MM.1S (cell line): Measurements from ENCODE around the gene CHRM4.

Experiments
- DNase-seq: peaks from one replicate; pipeline ENCODE4 v3.0.0-alpha.2; 2015
- H2AFZ ChIP-seq: fragments of 300-600 bp; sonication (generic); 2 replicates; pipeline ENCODE4 v1.6.0; 2016; ENCODE audit warnings: antibody characterized with exemption, low read length
- H3F3A ChIP-seq: fragments of 300-600 bp; sonication (generic); 2 replicates; pipeline ENCODE4 v1.6.1; 2016; ENCODE audit warnings: mild to moderate bottlenecking, antibody characterized with exemption, low read length, moderate library complexity, mixed read lengths; ENCODE audit not compliant: insufficient read depth
- H3K27ac ChIP-seq: fragments of 300-600 bp; sonication (generic); 2 replicates; pipeline ENCODE4 v1.5.1; 2016; ENCODE audit warnings: mild to moderate bottlenecking, low read length
- H3K27me3 ChIP-seq: fragments of 300-600 bp; sonication (generic); replicated peaks from 2 replicates; pipeline ENCODE4 v1.6.0; 2016; ENCODE audit warnings: low read length; ENCODE audit not compliant: insufficient read depth
- H3K36me3 ChIP-seq: fragments of 300-600 bp; sonication (generic); replicated peaks from 2 replicates; pipeline ENCODE4 v1.6.1; 2016; ENCODE audit warnings: mild to moderate bottlenecking, low read length, mixed read lengths; ENCODE audit not compliant: insufficient read depth
- H3K4me1 ChIP-seq: fragments of 300-600 bp; sonication (generic); 2 replicates; pipeline ENCODE4 v1.6.1; 2016; ENCODE audit warnings: low read length, mixed read lengths
- H3K4me2 ChIP-seq: fragments of 300-600 bp; sonication (generic); 2 replicates; pipeline ENCODE4 v1.6.0; 2016; ENCODE audit warnings: low read depth, low read length
- H3K4me3 ChIP-seq: fragments of 300-600 bp; sonication (generic); 2 replicates; pipeline ENCODE4 v1.5.1; 2016; ENCODE audit warnings: low read length, mixed read lengths
- H3K79me2 ChIP-seq: fragments of 300-600 bp; sonication (generic); 2 replicates; pipeline ENCODE4 v1.6.1; 2016; ENCODE audit warnings: mixed run types, low read length, mixed read lengths
- H3K9ac ChIP-seq: fragments of 300-600 bp; sonication (generic); 2 replicates; pipeline ENCODE4 v1.6.1; 2016; ENCODE audit warnings: low read length, mixed read lengths
- H3K9me2 ChIP-seq: fragments of 300-600 bp; sonication (generic); replicated peaks from 2 replicates; pipeline ENCODE4 v1.6.1; 2016; ENCODE audit warnings: mild to moderate bottlenecking, low read length, mixed read lengths; ENCODE audit not compliant: insufficient read depth
- H3K9me3 ChIP-seq: fragments of 300-600 bp; sonication (generic); replicated peaks from 2 replicates; pipeline ENCODE4 v1.6.1; 2016; ENCODE audit warnings: mild to moderate bottlenecking, low read length, mixed read lengths; ENCODE audit not compliant: insufficient read depth
- H4K20me1 ChIP-seq: fragments of 300-600 bp; sonication (generic); 2 replicates; pipeline ENCODE4 v1.6.1; 2016; ENCODE audit warnings: mild to moderate bottlenecking, low read length, moderate library complexity, mixed read lengths; ENCODE audit not compliant: insufficient read depth
- EZH2 ChIP-seq: fragments of 300-600 bp; sonication (generic); optimal IDR thresholded peaks from 2 replicates; pipeline ENCODE3; 2017; ENCODE audit warnings: low read depth, mild to moderate bottlenecking, antibody characterized with exemption, low read length, mixed read lengths
- EZH2phosphoT487 ChIP-seq: fragments of 300-600 bp; sonication (generic); IDR thresholded peaks from 2 replicates; pipeline ENCODE4 v1.6.1; 2018; ENCODE audit warnings: antibody characterized with exemption, low read length
- TF ChIP-seq, protein P1 (sequence below): fragments of 300-600 bp; sonication (generic); IDR thresholded peaks from 2 replicates; pipeline ENCODE4 v1.5.1; 2016; ENCODE audit warnings: antibody characterized with exemption, low read length, mixed read lengths

The CHRM4 gene

DNA sequence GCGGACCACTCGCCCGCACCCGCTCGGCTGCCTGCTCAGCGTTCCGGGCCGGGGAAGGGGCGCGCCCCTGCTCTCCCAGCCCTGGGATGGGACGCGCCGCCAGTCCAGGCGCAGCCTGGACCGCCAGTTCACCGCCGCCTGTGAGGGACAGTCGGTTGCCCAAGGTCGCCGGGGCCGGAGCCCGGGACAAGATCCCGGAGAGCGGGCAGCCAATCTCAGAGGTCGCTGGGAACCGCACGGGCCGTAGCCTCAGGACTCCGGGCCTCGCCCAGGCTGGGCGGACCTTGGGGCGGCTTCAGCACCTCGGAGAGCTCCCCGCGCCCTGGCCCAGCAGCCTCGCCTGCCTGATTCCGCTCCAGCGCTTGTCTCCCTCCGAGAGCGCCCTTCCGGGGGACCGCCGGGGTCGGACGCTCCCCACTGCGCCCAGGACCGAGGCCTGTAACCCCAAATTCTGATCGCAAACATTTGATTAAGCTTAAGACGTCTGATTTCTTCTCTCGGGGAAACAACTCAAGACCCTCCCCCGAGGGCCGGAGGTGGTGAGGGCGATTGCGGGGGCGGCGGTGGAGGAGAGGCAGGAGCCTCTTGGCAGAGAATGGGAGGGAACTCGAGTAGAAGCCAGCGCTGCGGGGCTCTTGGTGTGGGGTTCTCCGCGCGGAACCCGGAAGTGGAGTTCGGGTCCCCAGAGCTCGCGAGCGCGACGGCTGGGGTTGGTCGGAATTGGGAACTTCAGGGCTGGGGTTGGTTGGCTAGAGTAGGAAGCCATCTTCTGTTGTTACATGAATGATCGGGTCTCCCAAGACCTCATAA is 1.1 kb upstream of the CHRM4 start:
- no peaks in the 10 kb centered on the region for H3F3A ChIP-seq
- H3K9me3 ChIP-seq: no peaks in the 10 kb centered on the region
- H3K4me3 ChIP-seq: no peak overlapping the region
- DNase-seq: peak; percentile 74
- H3K4me1 ChIP-seq: peaks cover 3% of the 10 kb centered on the region; the same call in 1 of the 2 replicates
- H3K9ac ChIP-seq: no peak overlapping the region
- no peak overlapping the region for H2AFZ ChIP-seq
- TF ChIP-seq EZH2phosphoT487: no peak
- TF ChIP-seq, protein P1, sequence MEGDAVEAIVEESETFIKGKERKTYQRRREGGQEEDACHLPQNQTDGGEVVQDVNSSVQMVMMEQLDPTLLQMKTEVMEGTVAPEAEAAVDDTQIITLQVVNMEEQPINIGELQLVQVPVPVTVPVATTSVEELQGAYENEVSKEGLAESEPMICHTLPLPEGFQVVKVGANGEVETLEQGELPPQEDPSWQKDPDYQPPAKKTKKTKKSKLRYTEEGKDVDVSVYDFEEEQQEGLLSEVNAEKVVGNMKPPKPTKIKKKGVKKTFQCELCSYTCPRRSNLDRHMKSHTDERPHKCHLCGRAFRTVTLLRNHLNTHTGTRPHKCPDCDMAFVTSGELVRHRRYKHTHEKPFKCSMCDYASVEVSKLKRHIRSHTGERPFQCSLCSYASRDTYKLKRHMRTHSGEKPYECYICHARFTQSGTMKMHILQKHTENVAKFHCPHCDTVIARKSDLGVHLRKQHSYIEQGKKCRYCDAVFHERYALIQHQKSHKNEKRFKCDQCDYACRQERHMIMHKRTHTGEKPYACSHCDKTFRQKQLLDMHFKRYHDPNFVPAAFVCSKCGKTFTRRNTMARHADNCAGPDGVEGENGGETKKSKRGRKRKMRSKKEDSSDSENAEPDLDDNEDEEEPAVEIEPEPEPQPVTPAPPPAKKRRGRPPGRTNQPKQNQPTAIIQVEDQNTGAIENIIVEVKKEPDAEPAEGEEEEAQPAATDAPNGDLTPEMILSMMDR: no peak
- TF ChIP-seq EZH2: no peak
- H3K27ac ChIP-seq: no peak overlapping the region
- no peaks in the 10 kb centered on the region for H3K9me2 ChIP-seq
- peak overlapping the region; percentile 69; the same call in 1 of the 2 replicates for H3K4me2 ChIP-seq
- peaks cover 5% of the 10 kb centered on the region; the same call in 1 of the 2 replicates for H4K20me1 ChIP-seq
- H3K36me3 ChIP-seq: no peaks in the 10 kb centered on the region
- no peaks in the 10 kb centered on the region for H3K79me2 ChIP-seq
- H3K27me3 ChIP-seq: peaks cover 38% of the 10 kb centered on the region

DNA sequence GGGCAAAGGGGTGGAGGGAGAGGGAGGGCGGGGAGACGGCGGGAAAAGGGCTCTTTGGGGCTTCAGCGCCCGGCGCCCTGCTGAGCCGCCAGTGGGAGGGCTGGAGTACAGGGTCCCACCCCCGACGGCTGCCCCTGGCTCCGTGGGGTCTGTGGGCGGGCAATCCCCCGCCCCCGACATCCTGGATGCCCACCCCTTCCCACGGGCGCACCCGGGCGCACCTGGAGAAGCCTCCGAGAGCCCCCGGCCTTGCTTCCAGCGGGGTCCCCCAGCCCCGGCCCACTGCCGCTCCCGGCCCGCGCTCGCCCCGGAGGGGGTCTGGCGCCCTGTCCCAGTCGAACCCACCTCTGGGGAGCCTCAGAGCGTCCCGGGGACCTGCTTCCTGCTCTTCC is 394 bp downstream of the CHRM4 start:
- H3K4me2 ChIP-seq: no peak overlapping the region

DNA sequence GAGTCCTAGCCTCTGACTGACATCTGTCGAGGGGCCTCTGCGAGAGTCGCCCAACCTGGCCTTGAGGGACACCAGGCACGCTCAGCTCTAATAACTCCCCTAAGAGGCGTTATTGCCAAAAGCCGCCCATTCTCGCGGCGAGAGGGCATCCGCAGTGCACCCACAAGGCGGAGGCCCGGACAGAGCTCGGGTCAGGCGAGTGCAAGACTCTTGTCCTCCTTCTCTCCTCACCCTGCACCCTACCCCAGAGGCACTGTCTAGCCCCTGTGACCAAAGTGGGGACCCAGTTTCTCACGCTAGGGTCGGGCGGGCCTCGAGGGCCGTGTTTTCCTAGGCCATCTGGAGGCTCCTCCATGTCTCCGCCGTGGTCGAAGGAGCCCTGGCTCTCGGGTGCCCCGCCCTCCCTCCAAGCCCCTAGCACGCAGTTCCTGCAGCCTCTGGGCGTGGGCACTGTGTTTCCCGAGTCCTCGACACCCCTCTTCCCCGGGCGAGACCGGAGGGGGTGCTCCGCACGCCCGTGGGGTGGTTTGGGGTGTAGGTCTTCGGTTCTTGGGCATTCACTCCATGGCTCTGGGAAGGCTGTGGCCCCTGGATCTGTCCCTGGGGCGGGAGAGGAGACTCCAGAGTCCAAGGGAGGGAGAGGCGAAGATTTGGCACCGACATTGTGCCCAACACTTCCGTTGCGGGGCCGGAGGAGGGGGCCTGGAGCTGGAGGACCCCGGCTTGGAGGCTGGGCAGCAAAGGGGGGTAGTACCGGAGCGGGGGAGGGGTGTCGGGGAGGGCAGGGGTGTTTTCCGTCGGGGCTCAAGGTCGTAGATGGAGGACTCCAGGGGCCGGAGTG is 1.0 kb downstream of the CHRM4 start:
- H3K79me2 ChIP-seq: no peaks in the 10 kb centered on the region
- DNase-seq: no peak
- H3K4me2 ChIP-seq: no peak overlapping the region
- no peaks in the 10 kb centered on the region for H3F3A ChIP-seq
- peaks cover 3% of the 10 kb centered on the region; the same call in 1 of the 2 replicates for H3K4me1 ChIP-seq
- H3K9me3 ChIP-seq: no peaks in the 10 kb centered on the region
- no peak for TF ChIP-seq EZH2
- TF ChIP-seq, protein P1: no peak
- no peak for TF ChIP-seq EZH2phosphoT487
- no peak overlapping the region for H2AFZ ChIP-seq
- H3K27ac ChIP-seq: no peak overlapping the region
- H3K4me3 ChIP-seq: no peak overlapping the region
- no peaks in the 10 kb centered on the region for H3K36me3 ChIP-seq
- no peaks in the 10 kb centered on the region for H3K9me2 ChIP-seq
- peaks cover 59% of the 10 kb centered on the region for H3K27me3 ChIP-seq
- H3K9ac ChIP-seq: no peak overlapping the region
- peaks cover 5% of the 10 kb centered on the region; the same call in 1 of the 2 replicates for H4K20me1 ChIP-seq

More for the DNA sequence above, 394 bp downstream of the CHRM4 start:
- no peak overlapping the region for H3K4me3 ChIP-seq
- no peak overlapping the region for H3K27ac ChIP-seq
- H3K36me3 ChIP-seq: no peaks in the 10 kb centered on the region
- H3F3A ChIP-seq: no peaks in the 10 kb centered on the region
- H4K20me1 ChIP-seq: peaks cover 5% of the 10 kb centered on the region; the same call in 1 of the 2 replicates
- H3K9me2 ChIP-seq: no peaks in the 10 kb centered on the region
- TF ChIP-seq, protein P1: no peak
- no peak for TF ChIP-seq EZH2
- no peak for TF ChIP-seq EZH2phosphoT487
- H3K79me2 ChIP-seq: no peaks in the 10 kb centered on the region
- H3K27me3 ChIP-seq: peaks cover 53% of the 10 kb centered on the region
- H3K9ac ChIP-seq: no peak overlapping the region
- H3K9me3 ChIP-seq: no peaks in the 10 kb centered on the region
- DNase-seq: no peak
- peaks cover 3% of the 10 kb centered on the region; the same call in 1 of the 2 replicates for H3K4me1 ChIP-seq
- no peak overlapping the region for H2AFZ ChIP-seq
